C4-2B (cell line): ENCODE data around the gene SSX2IP.
"Not testable (repeated sequence)": the region's sequence is repeated elsewhere in the genome, so short reads cannot be mapped to it uniquely, and the experiment has no call there.

Experiments used
- H3K27ac ChIP-seq: fragments of 450-650 bp; 2 replicates; pipeline ENCODE4 v1.5.1; 2017
- ZFX ChIP-seq: fragments of 450-650 bp; IDR thresholded peaks from 2 replicates; pipeline ENCODE4 v1.6.1; 2017
- TF ChIP-seq, protein P1 (sequence below): fragments of 450-650 bp; conservative IDR thresholded peaks from 2 replicates; pipeline ENCODE4 v1.5.1; 2017; ENCODE audit warnings: mild to moderate bottlenecking

SSX2IP gene

DNA sequence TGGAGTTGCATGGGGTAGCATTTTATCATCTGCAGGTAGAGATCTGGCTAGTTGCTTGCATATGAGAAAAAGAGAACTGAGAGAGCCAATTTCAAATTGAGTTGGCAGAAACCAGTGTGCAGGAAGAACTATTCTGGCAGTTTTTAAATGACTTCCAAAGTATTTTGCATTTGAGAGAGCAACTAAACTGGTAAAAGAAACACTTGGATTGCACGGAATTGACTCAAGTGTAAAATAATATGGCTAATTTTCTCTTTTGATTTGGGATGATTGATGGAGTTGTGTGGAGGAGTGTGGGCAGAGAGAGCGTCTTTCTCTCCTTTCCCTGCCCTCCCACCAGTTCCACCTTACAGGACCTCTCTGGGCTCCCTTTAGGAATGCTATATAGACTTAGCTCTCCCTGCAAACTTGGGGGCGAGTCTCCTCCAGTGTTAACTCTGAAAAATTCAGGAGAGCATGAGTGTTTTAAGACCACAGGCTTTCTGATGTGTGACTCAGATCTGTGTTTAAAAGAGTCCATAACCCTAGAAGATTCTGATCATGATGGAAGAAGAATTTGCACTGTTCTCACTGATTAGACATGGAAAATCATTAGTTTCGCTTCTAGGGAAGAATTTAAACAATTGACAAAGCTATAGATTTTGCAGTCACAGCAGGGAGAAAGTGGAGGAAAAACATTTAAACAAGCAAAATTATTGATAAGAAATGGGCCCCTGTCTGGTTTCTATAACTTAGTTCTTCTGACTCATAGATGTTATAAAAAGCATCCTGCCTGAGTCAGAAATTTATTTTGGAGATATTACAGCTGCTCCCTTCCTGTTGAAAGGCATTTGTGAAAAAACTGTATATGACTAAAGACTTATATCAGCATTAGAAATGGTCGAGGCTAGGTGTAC lies 91.2 kb downstream of the SSX2IP start:
- TF ChIP-seq ZFX, result no peak
- TF ChIP-seq, protein P1, sequence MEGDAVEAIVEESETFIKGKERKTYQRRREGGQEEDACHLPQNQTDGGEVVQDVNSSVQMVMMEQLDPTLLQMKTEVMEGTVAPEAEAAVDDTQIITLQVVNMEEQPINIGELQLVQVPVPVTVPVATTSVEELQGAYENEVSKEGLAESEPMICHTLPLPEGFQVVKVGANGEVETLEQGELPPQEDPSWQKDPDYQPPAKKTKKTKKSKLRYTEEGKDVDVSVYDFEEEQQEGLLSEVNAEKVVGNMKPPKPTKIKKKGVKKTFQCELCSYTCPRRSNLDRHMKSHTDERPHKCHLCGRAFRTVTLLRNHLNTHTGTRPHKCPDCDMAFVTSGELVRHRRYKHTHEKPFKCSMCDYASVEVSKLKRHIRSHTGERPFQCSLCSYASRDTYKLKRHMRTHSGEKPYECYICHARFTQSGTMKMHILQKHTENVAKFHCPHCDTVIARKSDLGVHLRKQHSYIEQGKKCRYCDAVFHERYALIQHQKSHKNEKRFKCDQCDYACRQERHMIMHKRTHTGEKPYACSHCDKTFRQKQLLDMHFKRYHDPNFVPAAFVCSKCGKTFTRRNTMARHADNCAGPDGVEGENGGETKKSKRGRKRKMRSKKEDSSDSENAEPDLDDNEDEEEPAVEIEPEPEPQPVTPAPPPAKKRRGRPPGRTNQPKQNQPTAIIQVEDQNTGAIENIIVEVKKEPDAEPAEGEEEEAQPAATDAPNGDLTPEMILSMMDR, result no peak
- no peak overlapping the region for H3K27ac ChIP-seq

DNA sequence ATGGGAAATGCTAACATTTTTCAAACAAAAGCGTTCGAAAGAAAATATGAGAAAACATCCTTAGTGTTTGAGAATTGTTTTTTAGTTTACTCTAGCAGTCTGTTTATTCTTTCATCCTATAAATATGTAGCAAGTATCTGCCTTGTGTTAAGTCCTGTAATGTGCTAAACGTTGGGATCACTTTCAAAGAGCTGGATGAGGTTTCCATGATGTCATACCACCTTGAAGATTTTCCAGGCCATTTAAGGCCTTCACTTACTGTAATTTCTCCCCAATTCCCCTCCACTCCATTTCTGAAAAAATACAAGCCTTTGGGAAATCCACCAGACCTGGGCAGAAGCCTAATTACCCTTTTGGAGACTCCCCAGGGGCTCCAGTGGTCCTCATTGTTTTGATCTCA lies 91.8 kb downstream of the SSX2IP start:
- H3K27ac ChIP-seq, result no peak overlapping the region
- TF ChIP-seq, protein P1, result no peak
- no peak for TF ChIP-seq ZFX

DNA sequence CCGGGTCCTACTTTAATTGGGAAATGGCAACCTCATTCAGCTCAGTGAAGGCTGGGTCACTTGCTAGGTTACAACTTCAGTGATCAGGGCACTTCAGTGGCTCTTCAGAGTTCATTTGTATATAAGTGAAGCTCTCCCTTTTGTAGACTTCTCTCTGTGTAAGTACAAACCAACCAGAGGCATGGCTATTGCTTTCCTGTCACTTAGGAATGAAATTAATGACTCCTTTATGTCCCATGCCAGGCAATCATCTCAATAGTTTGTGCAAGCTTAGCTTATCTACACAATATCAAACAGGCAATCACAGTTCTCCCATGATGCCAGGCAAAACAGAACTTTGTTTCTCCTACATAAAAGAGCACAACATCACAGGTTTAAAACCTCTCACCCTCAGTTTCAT lies 93.2 kb downstream of the SSX2IP start:
- TF ChIP-seq, protein P1, result no peak
- no peak for TF ChIP-seq ZFX

DNA sequence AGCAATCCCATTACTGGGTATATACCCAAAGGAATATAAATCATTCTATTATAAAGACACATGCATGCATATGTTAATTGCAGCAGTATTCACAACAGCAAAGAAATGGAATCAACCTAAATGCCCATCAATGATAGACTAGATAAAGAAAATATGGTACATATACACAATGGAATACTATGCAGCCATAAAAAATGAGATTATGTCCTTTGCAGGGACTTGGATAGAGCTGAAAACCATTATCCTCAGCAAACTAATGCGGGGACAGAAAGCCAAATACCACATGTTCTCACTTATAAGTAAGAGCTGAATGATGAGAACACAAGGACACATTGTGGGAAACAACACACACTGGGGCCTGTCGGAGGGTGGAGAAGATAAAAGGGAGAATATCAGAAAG lies 95.3 kb downstream of the SSX2IP start:
- H3K27ac ChIP-seq, result not testable (repeated sequence)

More for the DNA sequence above, 93.2 kb downstream of the SSX2IP start:
- no peak overlapping the region for H3K27ac ChIP-seq
